ENCODE results near the gene ST6GAL1.
"Not testable (repeated sequence)": the region's sequence is repeated elsewhere in the genome, so short reads cannot be mapped to it uniquely, and the experiment has no call there.

DNA sequence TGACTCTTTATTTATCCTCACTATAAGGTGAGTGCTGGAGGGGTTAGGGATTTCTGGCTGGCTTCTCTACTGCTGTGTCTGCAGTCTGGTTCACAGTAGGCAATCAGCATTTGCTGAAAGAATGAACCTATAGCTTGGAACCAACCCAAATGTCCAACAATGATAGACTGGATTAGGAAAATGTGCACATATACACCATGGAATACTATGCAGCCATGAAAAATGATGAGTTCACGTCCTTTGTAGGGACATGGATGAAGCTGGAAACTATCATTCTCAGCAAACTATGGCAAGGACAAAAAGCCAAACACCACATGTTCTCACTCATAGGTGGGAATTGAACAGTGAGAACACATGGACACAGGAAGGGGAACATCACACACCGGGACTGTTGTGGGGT, 93.0 kb downstream of the ST6GAL1 start:
- TF ChIP-seq, protein P1, sequence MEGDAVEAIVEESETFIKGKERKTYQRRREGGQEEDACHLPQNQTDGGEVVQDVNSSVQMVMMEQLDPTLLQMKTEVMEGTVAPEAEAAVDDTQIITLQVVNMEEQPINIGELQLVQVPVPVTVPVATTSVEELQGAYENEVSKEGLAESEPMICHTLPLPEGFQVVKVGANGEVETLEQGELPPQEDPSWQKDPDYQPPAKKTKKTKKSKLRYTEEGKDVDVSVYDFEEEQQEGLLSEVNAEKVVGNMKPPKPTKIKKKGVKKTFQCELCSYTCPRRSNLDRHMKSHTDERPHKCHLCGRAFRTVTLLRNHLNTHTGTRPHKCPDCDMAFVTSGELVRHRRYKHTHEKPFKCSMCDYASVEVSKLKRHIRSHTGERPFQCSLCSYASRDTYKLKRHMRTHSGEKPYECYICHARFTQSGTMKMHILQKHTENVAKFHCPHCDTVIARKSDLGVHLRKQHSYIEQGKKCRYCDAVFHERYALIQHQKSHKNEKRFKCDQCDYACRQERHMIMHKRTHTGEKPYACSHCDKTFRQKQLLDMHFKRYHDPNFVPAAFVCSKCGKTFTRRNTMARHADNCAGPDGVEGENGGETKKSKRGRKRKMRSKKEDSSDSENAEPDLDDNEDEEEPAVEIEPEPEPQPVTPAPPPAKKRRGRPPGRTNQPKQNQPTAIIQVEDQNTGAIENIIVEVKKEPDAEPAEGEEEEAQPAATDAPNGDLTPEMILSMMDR (IDR thresholded peaks at IDR 0.05; ENCODE audit: low read depth, low read length), result not testable (repeated sequence)
- not testable (repeated sequence) for TF ChIP-seq MAX, MYC (IDR thresholded peaks at IDR 0.05; ENCODE audit: low read depth, low read length)

Data from NB4 (cell line).